ENCODE data around the gene CLMN. TPM values are rescaled to one million over a fixed set of nuclear protein-coding genes. Genes with fewer than 3 reads are reported as not detected.

Gene CLMN
- total RNA-seq, 1 experiment from 2014 or later = 111 TPM

- Mint-ChIP-seq H3K4me3 (ENCODE audit: low read depth, unreplicated experiment) (no peak overlapping the region), H3K36me3 (ENCODE audit: insufficient read depth, unreplicated experiment) (peaks cover 6% of the 10 kb centered on the region), H3K4me1 (ENCODE audit: low read depth, unreplicated experiment) (peaks cover 45% of the 10 kb centered on the region), H3K27me3 (ENCODE audit: unreplicated experiment) (no peaks in the 10 kb centered on the region), H3K27ac (ENCODE audit: unreplicated experiment) (peak overlapping the region; percentile 77), H3K9me3 (ENCODE audit: low read depth, unreplicated experiment) (peaks cover 6% of the 10 kb centered on the region)
- intact Hi-C loops (cut with micrococcal nuclease; ENCODE audit: unreplicated experiment) = no loop called here
- DNase-seq = peak; percentile 33
- no peak for TF ChIP-seq CTCF (IDR thresholded peaks at IDR 0.05; ENCODE audit: unreplicated experiment)
- BruUV-seq (replicated peaks) = no TSS peak
- CTCF ChIA-PET = no interaction called here
These were observed 47.7 kb downstream of the CLMN start for GRCh38 chr14:95272057-95272456.

DNA sequence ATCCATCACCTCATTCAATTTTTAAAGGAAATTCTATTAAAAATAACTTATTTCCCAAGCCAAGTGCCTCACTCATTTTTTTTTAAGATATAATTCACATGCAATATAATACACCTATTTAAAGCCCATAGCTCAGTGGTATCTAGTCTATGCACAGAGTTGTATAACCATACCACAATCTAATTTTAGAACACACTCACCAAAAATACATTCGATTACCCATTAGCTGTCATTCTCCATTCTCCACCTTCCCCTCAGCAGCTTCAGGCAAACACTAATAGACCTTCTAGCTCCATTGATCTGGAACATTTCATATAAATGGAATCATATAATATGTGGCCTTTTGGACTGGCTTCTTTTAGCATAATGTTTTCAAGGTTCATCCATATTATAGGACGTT, 49.5 kb downstream of the CLMN start:
- H3K36me3 Mint-ChIP-seq (ENCODE audit: insufficient read depth, unreplicated experiment) = peaks cover 16% of the 10 kb centered on the region
- CTCF ChIA-PET = no interaction called here
- peak overlapping the region; percentile 76 for H3K27ac Mint-ChIP-seq (ENCODE audit: unreplicated experiment)
- no peak for DNase-seq
- intact Hi-C loops (cut with micrococcal nuclease; ENCODE audit: unreplicated experiment) = no loop called here
- no peaks in the 10 kb centered on the region for H3K27me3 Mint-ChIP-seq (ENCODE audit: unreplicated experiment)
- TF ChIP-seq CTCF (IDR thresholded peaks at IDR 0.05; ENCODE audit: unreplicated experiment) = no peak
- peaks cover 60% of the 10 kb centered on the region for H3K4me1 Mint-ChIP-seq (ENCODE audit: low read depth, unreplicated experiment)
- peaks cover 6% of the 10 kb centered on the region for H3K9me3 Mint-ChIP-seq (ENCODE audit: low read depth, unreplicated experiment)
- no TSS peak for BruUV-seq (replicated peaks)
- no peak overlapping the region for H3K4me3 Mint-ChIP-seq (ENCODE audit: low read depth, unreplicated experiment)

DNA sequence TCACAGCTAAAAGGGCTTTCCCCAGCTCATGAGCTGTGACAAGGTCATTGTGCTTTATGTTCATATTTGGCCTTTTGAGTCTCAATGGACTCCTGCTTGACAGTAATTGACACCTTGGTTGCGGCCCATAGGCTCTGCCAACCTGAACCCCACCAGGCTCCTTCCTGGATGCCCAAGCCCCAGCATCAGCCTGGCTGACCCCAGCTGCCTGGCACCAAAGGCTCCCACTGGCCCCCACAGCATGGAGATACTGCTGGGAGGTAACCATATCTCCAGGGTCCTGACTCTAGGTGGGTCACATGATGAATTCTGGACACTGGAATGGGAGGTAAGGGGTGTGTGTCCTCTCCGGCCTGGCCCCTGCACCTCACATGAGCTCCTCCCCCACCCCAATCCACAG, 50.2 kb downstream of the CLMN start:
- CTCF ChIA-PET = no interaction called here
- Mint-ChIP-seq H3K27ac (ENCODE audit: unreplicated experiment) (no peak overlapping the region), H3K4me1 (ENCODE audit: low read depth, unreplicated experiment) (peaks cover 67% of the 10 kb centered on the region), H3K4me3 (ENCODE audit: low read depth, unreplicated experiment) (no peak overlapping the region), H3K9me3 (ENCODE audit: low read depth, unreplicated experiment) (peaks cover 6% of the 10 kb centered on the region), H3K27me3 (ENCODE audit: unreplicated experiment) (no peaks in the 10 kb centered on the region), H3K36me3 (ENCODE audit: insufficient read depth, unreplicated experiment) (peaks cover 19% of the 10 kb centered on the region)
- intact Hi-C loops (cut with micrococcal nuclease; ENCODE audit: unreplicated experiment) = no loop called here
- no peak for DNase-seq
- BruUV-seq (replicated peaks) = no TSS peak
- TF ChIP-seq CTCF (IDR thresholded peaks at IDR 0.05; ENCODE audit: unreplicated experiment) = no peak

GRCh38 chr14:95268350-95268749, 51.4 kb downstream of the CLMN start:
- H3K27ac Mint-ChIP-seq (ENCODE audit: unreplicated experiment) = no peak overlapping the region
- no peak overlapping the region for H3K4me3 Mint-ChIP-seq (ENCODE audit: low read depth, unreplicated experiment)
- intact Hi-C loops (cut with micrococcal nuclease; ENCODE audit: unreplicated experiment) = no loop called here
- CTCF ChIA-PET = no interaction called here
- peaks cover 58% of the 10 kb centered on the region for H3K4me1 Mint-ChIP-seq (ENCODE audit: low read depth, unreplicated experiment)
- BruUV-seq (replicated peaks) = no TSS peak
- peaks cover 6% of the 10 kb centered on the region for H3K9me3 Mint-ChIP-seq (ENCODE audit: low read depth, unreplicated experiment)
- no peaks in the 10 kb centered on the region for H3K27me3 Mint-ChIP-seq (ENCODE audit: unreplicated experiment)
- TF ChIP-seq CTCF (IDR thresholded peaks at IDR 0.05; ENCODE audit: unreplicated experiment) = no peak
- DNase-seq = no peak
- H3K36me3 Mint-ChIP-seq (ENCODE audit: insufficient read depth, unreplicated experiment) = peaks cover 22% of the 10 kb centered on the region

Measured in Calu3 (cell line).